Measurements from ENCODE around the gene SMYD3.

Gene SMYD3

GRCh38 chr1:246160374-246160773 lies 346.7 kb downstream of the SMYD3 start:
- Histone ChIP-seq H2AFZ (ENCODE audit: low read depth, low read length, severe bottlenecking) (no peak overlapping the region), H3K9ac (ENCODE audit: low read length) (no peak overlapping the region), H3K4me3 (ENCODE audit: insufficient read depth, low read length, poor library complexity, severe bottlenecking) (no peak overlapping the region), H3K4me2 (ENCODE audit: low read depth, low read length, poor library complexity, severe bottlenecking) (no peak overlapping the region), H4K20me1 (ENCODE audit: low read depth, low read length) (no peaks in the 10 kb centered on the region), H3K9me3 (ENCODE audit: insufficient read depth, low read length) (no peaks in the 10 kb centered on the region), H3K79me2 (ENCODE audit: insufficient read depth, low read length) (no peaks in the 10 kb centered on the region), H3K27me3 (ENCODE audit: low read length) (no peaks in the 10 kb centered on the region), H3K27ac (ENCODE audit: low read depth, low read length) (no peak overlapping the region), H3K9me2 (replicated peaks; ENCODE audit: insufficient read depth, low read length) (no peaks in the 10 kb centered on the region), H3F3A (ENCODE audit: insufficient read depth) (no peaks in the 10 kb centered on the region), H3K36me3 (ENCODE audit: low read length) (no peaks in the 10 kb centered on the region)
- TF ChIP-seq EZH2phosphoT487 (conservative IDR thresholded peaks at IDR 0.05; ENCODE audit: low read length): no peak
- no peak for TF ChIP-seq CTCF (IDR thresholded peaks at IDR 0.05; ENCODE audit: insufficient read depth, low read length, poor library complexity, severe bottlenecking)

- H4K20me1 ChIP-seq (ENCODE audit: low read depth, low read length): no peaks in the 10 kb centered on the region
- no peaks in the 10 kb centered on the region for H3K9me2 ChIP-seq (replicated peaks; ENCODE audit: insufficient read depth, low read length)
- no peak overlapping the region for H3K9ac ChIP-seq (ENCODE audit: low read length)
- no peaks in the 10 kb centered on the region for H3K79me2 ChIP-seq (ENCODE audit: insufficient read depth, low read length)
- no peaks in the 10 kb centered on the region for H3K36me3 ChIP-seq (ENCODE audit: low read length)
- no peak overlapping the region for H3K4me2 ChIP-seq (ENCODE audit: low read depth, low read length, poor library complexity, severe bottlenecking)
- H3F3A ChIP-seq (ENCODE audit: insufficient read depth): no peaks in the 10 kb centered on the region
- TF ChIP-seq EZH2phosphoT487 (conservative IDR thresholded peaks at IDR 0.05; ENCODE audit: low read length): no peak
- TF ChIP-seq CTCF (IDR thresholded peaks at IDR 0.05; ENCODE audit: insufficient read depth, low read length, poor library complexity, severe bottlenecking): no peak
- no peaks in the 10 kb centered on the region for H3K9me3 ChIP-seq (ENCODE audit: insufficient read depth, low read length)
- H3K4me3 ChIP-seq (ENCODE audit: insufficient read depth, low read length, poor library complexity, severe bottlenecking): no peak overlapping the region
- no peaks in the 10 kb centered on the region for H3K27me3 ChIP-seq (ENCODE audit: low read length)
- H2AFZ ChIP-seq (ENCODE audit: low read depth, low read length, severe bottlenecking): no peak overlapping the region
- no peak overlapping the region for H3K27ac ChIP-seq (ENCODE audit: low read depth, low read length)
Observed at GRCh38 chr1:246159279-246160227, 347.5 kb downstream of the SMYD3 start.

GRCh38 chr1:246158131-246158530 lies 348.9 kb downstream of the SMYD3 start:
- Histone ChIP-seq H3K36me3 (ENCODE audit: low read length) (no peaks in the 10 kb centered on the region), H4K20me1 (ENCODE audit: low read depth, low read length) (no peaks in the 10 kb centered on the region), H3K9me2 (replicated peaks; ENCODE audit: insufficient read depth, low read length) (no peaks in the 10 kb centered on the region), H3K79me2 (ENCODE audit: insufficient read depth, low read length) (no peaks in the 10 kb centered on the region), H3F3A (ENCODE audit: insufficient read depth) (no peaks in the 10 kb centered on the region), H3K9ac (ENCODE audit: low read length) (no peak overlapping the region), H3K27me3 (ENCODE audit: low read length) (no peaks in the 10 kb centered on the region), H3K9me3 (ENCODE audit: insufficient read depth, low read length) (no peaks in the 10 kb centered on the region), H3K27ac (ENCODE audit: low read depth, low read length) (no peak overlapping the region), H3K4me3 (ENCODE audit: insufficient read depth, low read length, poor library complexity, severe bottlenecking) (no peak overlapping the region), H3K4me2 (ENCODE audit: low read depth, low read length, poor library complexity, severe bottlenecking) (no peak overlapping the region), H2AFZ (ENCODE audit: low read depth, low read length, severe bottlenecking) (no peak overlapping the region)
- TF ChIP-seq EZH2phosphoT487 (conservative IDR thresholded peaks at IDR 0.05; ENCODE audit: low read length) (no peak), CTCF (IDR thresholded peaks at IDR 0.05; ENCODE audit: insufficient read depth, low read length, poor library complexity, severe bottlenecking) (no peak)
